ENCODE data around the gene TMPRSS9.
"Not testable (repeated sequence)": the region's sequence is repeated elsewhere in the genome, so short reads cannot be mapped to it uniquely, and the experiment has no call there.

TMPRSS9 gene

GRCh38 chr19:2394442-2395292 lies 34.6 kb downstream of the TMPRSS9 start:
- no peak for FAIRE-seq

- FAIRE-seq = not testable (repeated sequence)
Observed at GRCh38 chr19:2395293-2395829, 35.3 kb downstream of the TMPRSS9 start.

- not testable (repeated sequence) for FAIRE-seq
Observed at GRCh38 chr19:2397173-2397572, 37.1 kb downstream of the TMPRSS9 start.

- FAIRE-seq = no peak
Observed at GRCh38 chr19:2398735-2399305, 38.8 kb downstream of the TMPRSS9 start.

- FAIRE-seq = no peak
Observed at GRCh38 chr19:2399582-2399981, 39.5 kb downstream of the TMPRSS9 start.

- FAIRE-seq = no peak
Observed at GRCh38 chr19:2408247-2408646, 48.2 kb downstream of the TMPRSS9 start.

GRCh38 chr19:2409352-2409912 lies 49.4 kb downstream of the TMPRSS9 start:
- FAIRE-seq = no peak

- no peak for FAIRE-seq
Observed at GRCh38 chr19:2410023-2410422, 50.0 kb downstream of the TMPRSS9 start.

- no peak for FAIRE-seq
Observed at GRCh38 chr19:2411709-2412108, 51.6 kb downstream of the TMPRSS9 start.

- no peak for FAIRE-seq
Observed at GRCh38 chr19:2412449-2412848, 52.4 kb downstream of the TMPRSS9 start.

- no peak for FAIRE-seq
Observed at GRCh38 chr19:2413159-2413558, 53.1 kb downstream of the TMPRSS9 start.

- FAIRE-seq = no peak
Observed at GRCh38 chr19:2413629-2414028, 53.6 kb downstream of the TMPRSS9 start.

GRCh38 chr19:2415281-2415972 lies 55.4 kb downstream of the TMPRSS9 start:
- FAIRE-seq = no peak

GRCh38 chr19:2415973-2416319 lies 55.9 kb downstream of the TMPRSS9 start:
- no peak for FAIRE-seq

GRCh38 chr19:2416321-2417097 lies 56.4 kb downstream of the TMPRSS9 start:
- FAIRE-seq = no peak

- FAIRE-seq = not testable (repeated sequence)
Observed at GRCh38 chr19:2417436-2417835, 57.4 kb downstream of the TMPRSS9 start.

GRCh38 chr19:2417881-2418406 lies 57.9 kb downstream of the TMPRSS9 start:
- no peak for FAIRE-seq

GRCh38 chr19:2419754-2420153 lies 59.7 kb downstream of the TMPRSS9 start:
- no peak for FAIRE-seq

- FAIRE-seq = no peak
Observed at GRCh38 chr19:2420490-2420889, 60.4 kb downstream of the TMPRSS9 start.

- FAIRE-seq = no peak
Observed at GRCh38 chr19:2421581-2422306, 61.7 kb downstream of the TMPRSS9 start.
